DOHH2 (cell line): ENCODE data around the gene IL16.

Experiments used
- H3F3A ChIP-seq: fragments of 200-600 bp; sonication (generic), shearing (Covaris generic); 2 replicates; pipeline ENCODE4 v1.6.0; 2016; ENCODE audit warnings: antibody characterized with exemption, mild to moderate bottlenecking; ENCODE audit not compliant: control insufficient read depth, insufficient read depth
- H3K27ac ChIP-seq: fragments of 200-600 bp; sonication (generic); 2 replicates; pipeline ENCODE4 v1.5.1; 2014; ENCODE audit warnings: low read depth, mild to moderate bottlenecking, low read length, moderate library complexity
- H3K27me3 ChIP-seq: fragments of 200-600 bp; sonication (generic); 2 replicates; pipeline ENCODE4 v1.6.1; 2014; ENCODE audit warnings: mild to moderate bottlenecking, low read length, mixed read lengths; ENCODE audit not compliant: control insufficient read depth
- H3K36me3 ChIP-seq: fragments of 200-600 bp; sonication (generic); 2 replicates; pipeline ENCODE4 v1.6.1; 2014; ENCODE audit warnings: mild to moderate bottlenecking, low read length, moderate library complexity, mixed read lengths; ENCODE audit not compliant: control insufficient read depth
- H3K4me1 ChIP-seq: fragments of 200-600 bp; sonication (generic); 2 replicates; pipeline ENCODE4 v1.6.1; 2014; ENCODE audit warnings: mild to moderate bottlenecking, low read length, mixed read lengths; ENCODE audit not compliant: control insufficient read depth
- H3K4me2 ChIP-seq: fragments of 200-600 bp; sonication (generic); 2 replicates; pipeline ENCODE4 v1.6.0; 2014; ENCODE audit warnings: mild to moderate bottlenecking, low read length, moderate library complexity
- H3K4me3 ChIP-seq: fragments of 200-600 bp; sonication (generic); 2 replicates; pipeline ENCODE4 v1.5.1; 2014; ENCODE audit warnings: mild to moderate bottlenecking, low read length, mixed read lengths
- H3K79me2 ChIP-seq: fragments of 200-600 bp; sonication (generic); 2 replicates; pipeline ENCODE4 v1.6.1; 2014; ENCODE audit warnings: mild to moderate bottlenecking, low read length, mixed read lengths; ENCODE audit not compliant: control insufficient read depth
- H3K9me2 ChIP-seq: fragments of 200-600 bp; sonication (generic); replicated peaks from 2 replicates; pipeline ENCODE4 v1.6.1; 2014; ENCODE audit warnings: mild to moderate bottlenecking, low read length, mixed read lengths; ENCODE audit not compliant: control insufficient read depth
- H3K9me3 ChIP-seq: fragments of 200-600 bp; sonication (generic); 2 replicates; pipeline ENCODE4 v1.6.1; 2014; ENCODE audit warnings: antibody characterized with exemption, low read length, mixed read lengths; ENCODE audit not compliant: control insufficient read depth, insufficient read depth
- H4K20me1 ChIP-seq: fragments of 200-600 bp; sonication (generic); 2 replicates; pipeline ENCODE4 v1.6.0; 2014; ENCODE audit warnings: low read depth, mild to moderate bottlenecking, antibody characterized with exemption, low read length, moderate library complexity; ENCODE audit not compliant: control insufficient read depth, insufficient read depth
- CTCF ChIP-seq: fragments of 200-600 bp; sonication (generic); IDR thresholded peaks from one replicate; pipeline ENCODE4 v1.5.1; 2014; ENCODE audit warnings: antibody characterized with exemption, mild to moderate bottlenecking, low read depth, low read length; ENCODE audit not compliant: poor library complexity, severe bottlenecking
- EZH2phosphoT487 ChIP-seq: fragments of 200-600 bp; sonication (generic); IDR thresholded peaks from 2 replicates; pipeline ENCODE4 v1.6.1; 2017; ENCODE audit warnings: borderline replicate concordance, mild to moderate bottlenecking, antibody characterized with exemption, low read length, moderate library complexity, mixed read lengths

IL16 gene

GRCh38 chr15:81338170-81339007, 141.7 kb downstream of the IL16 start:
- no peak overlapping the region for H3K27ac ChIP-seq
- no peaks in the 10 kb centered on the region for H4K20me1 ChIP-seq
- no peaks in the 10 kb centered on the region for H3K9me2 ChIP-seq
- TF ChIP-seq CTCF (no peak), EZH2phosphoT487 (no peak)
- no peaks in the 10 kb centered on the region for H3K9me3 ChIP-seq
- H3K4me3 ChIP-seq: no peak overlapping the region
- H3K36me3 ChIP-seq: no peaks in the 10 kb centered on the region
- H3F3A ChIP-seq: no peaks in the 10 kb centered on the region
- no peak overlapping the region for H3K4me2 ChIP-seq
- H3K79me2 ChIP-seq: no peaks in the 10 kb centered on the region
- peaks cover 5% of the 10 kb centered on the region; the same call in 1 of the 2 replicates for H3K4me1 ChIP-seq
- H3K27me3 ChIP-seq: peaks cover 15% of the 10 kb centered on the region

GRCh38 chr15:81339321-81339720, 142.6 kb downstream of the IL16 start:
- no peak for TF ChIP-seq CTCF
- no peak for TF ChIP-seq EZH2phosphoT487

DNA sequence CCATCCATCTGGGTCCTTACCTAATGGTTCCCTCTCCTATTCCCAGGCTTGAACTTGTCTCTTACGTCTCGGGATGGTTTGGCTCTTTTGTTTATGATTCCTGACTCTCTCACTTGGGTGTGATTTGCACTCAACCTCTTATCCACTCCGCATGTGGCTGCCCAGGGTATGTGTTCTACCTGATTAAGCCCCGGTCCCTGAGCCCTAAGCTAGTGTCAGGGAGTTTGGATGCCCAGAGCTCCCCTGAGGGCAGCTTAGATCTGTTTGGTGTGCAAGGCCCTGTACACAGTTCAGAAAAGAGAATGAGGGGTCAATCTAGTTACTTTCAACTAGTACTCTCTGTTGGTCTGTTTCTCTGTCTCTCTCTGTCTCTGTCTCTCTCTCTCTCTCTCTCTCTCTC, 143.2 kb downstream of the IL16 start:
- Histone ChIP-seq H3K9me3 (no peaks in the 10 kb centered on the region), H3K79me2 (no peaks in the 10 kb centered on the region), H3F3A (no peaks in the 10 kb centered on the region), H3K4me2 (no peak overlapping the region), H3K27ac (no peak overlapping the region), H4K20me1 (no peaks in the 10 kb centered on the region), H3K4me1 (peaks cover 5% of the 10 kb centered on the region; the same call in 1 of the 2 replicates), H3K36me3 (no peaks in the 10 kb centered on the region), H3K4me3 (no peak overlapping the region), H3K27me3 (peaks cover 15% of the 10 kb centered on the region), H3K9me2 (no peaks in the 10 kb centered on the region)
- TF ChIP-seq EZH2phosphoT487: no peak
- TF ChIP-seq CTCF: no peak

More at GRCh38 chr15:81339321-81339720, 142.6 kb downstream of the IL16 start:
- Histone ChIP-seq H3K4me2 (no peak overlapping the region), H3K27me3 (peaks cover 15% of the 10 kb centered on the region), H3K9me2 (no peaks in the 10 kb centered on the region), H3K36me3 (no peaks in the 10 kb centered on the region), H3K4me1 (peaks cover 5% of the 10 kb centered on the region; the same call in 1 of the 2 replicates), H3F3A (no peaks in the 10 kb centered on the region), H3K79me2 (no peaks in the 10 kb centered on the region), H3K9me3 (no peaks in the 10 kb centered on the region), H3K4me3 (no peak overlapping the region), H4K20me1 (no peaks in the 10 kb centered on the region), H3K27ac (no peak overlapping the region)
